AG09319 (cell line): ENCODE results near the gene IFI27.

Experiments used
- DNase-seq: peaks from one replicate; pipeline ENCODE4 v3.0.0-alpha.2; 2010; ENCODE audit warnings: low read depth; ENCODE audit errors: extremely low read depth
- CTCF ChIP-seq: IDR thresholded peaks from 2 replicates; pipeline ENCODE4 v1.5.1; 2011; ENCODE audit warnings: low read depth, mild to moderate bottlenecking, inconsistent platforms, low read length, moderate library complexity

The IFI27 gene

GRCh38 chr14:94165744-94166143 is 55.2 kb downstream of the IFI27 start:
- DNase-seq, result no peak
- no peak for TF ChIP-seq CTCF
